NCI-H187 (cell line): ENCODE data around the gene FBXO42.
"Not testable (repeated sequence)": the region's sequence is repeated elsewhere in the genome, so short reads cannot be mapped to it uniquely, and the experiment has no call there.

Source experiments
- DNase-seq, 2 experiments: peaks; one replicate each; lab custom pipeline; 2025; lab: John Stamatoyannopoulos, UW

FBXO42 gene

DNA sequence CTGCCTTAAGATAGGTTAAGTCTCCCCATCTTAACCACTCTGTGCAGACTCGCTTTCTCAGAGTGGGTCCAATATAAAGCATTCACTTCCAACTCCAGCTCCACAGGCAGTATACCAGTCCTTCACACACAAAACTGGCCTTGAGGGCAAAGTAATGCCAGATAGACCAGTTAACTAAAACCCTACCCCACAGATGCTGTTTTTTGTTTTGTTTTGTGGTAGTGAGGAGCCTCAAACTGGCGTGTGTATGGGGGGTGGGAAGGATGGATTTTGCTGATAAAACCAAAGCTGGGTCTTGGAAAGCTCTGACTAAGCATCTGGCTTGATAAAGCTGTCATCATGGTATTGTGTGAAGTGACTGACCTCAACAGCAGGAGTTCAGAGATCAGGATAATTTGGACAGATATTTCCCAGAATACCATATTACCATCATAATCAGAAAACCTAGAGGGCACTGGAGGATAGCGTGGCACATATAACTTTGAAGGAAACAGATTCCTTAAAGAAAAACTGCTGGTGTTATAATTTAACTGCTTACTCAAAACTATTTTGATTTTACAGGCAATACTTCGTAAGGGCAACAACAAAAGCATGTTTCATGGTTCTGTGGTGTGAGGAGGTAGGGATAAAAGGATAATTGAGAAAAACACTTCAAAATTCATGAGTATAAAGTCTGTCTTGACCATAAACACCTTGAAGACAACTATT is 85.7 kb downstream of the FBXO42 start:
- DNase-seq: no peak

DNA sequence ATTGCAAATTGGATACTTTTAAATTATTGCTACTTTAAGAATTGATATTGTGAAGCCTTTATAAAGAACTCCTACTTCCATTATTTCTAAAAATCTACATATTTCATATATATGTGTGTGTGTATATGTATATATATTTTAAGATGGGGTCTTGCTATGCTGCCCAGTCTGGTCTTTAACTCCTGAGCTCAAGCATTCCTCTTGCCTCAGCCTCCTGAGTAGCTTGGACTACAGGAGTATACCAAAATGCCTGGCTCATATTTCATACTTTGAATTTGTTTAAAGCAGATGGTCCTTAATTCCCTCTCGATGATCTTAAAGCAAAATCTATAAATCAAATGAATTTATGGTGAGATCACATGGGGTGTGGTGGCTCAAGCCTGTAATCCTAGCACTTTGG is 90.2 kb downstream of the FBXO42 start:
- no peak for DNase-seq

DNA sequence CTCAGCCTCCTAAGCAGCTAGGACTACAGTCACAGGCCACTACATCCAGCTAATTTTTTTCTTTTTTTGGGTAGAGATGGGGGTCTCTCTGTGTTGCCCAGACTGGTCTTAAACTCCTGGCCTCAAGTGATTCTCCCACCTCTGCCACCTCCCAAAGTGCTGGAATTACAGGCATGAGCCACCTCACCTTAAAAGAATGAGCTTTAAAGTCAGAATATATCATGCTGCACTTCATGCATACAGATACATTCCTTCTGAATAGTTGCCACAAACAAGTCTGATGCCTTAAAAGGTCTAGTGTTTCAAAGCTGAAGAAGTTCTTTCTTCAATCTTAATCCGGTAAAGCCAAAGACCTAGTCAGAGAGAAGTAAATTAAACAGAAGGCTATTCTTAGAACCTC is 91.5 kb downstream of the FBXO42 start:
- DNase-seq: no peak

GRCh38 chr1:16258591-16259135 is 93.6 kb downstream of the FBXO42 start:
- DNase-seq: no peak

GRCh38 chr1:16257968-16258367 is 94.3 kb downstream of the FBXO42 start:
- no peak for DNase-seq

DNA sequence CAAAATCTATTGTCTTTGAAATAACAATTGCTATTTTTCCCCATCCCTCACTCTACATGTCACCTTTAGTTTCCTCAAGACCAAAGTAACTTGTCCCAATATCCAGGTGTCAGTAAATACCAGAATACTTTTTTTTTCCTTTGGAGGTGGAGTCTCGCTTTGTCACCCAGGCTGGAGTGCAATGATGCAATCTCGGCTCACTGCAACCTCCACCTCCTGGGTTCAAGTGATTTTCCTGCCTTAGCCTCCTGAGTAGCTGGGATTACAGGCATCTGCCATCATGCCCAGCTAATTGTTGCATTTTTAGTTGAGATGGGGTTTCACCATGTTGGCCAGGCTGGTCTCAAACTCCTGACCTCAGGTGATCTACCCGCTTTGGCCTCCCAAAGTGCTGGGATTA is 94.7 kb downstream of the FBXO42 start:
- not testable (repeated sequence) for DNase-seq

GRCh38 chr1:16256478-16256877 is 95.8 kb downstream of the FBXO42 start:
- DNase-seq: no peak

DNA sequence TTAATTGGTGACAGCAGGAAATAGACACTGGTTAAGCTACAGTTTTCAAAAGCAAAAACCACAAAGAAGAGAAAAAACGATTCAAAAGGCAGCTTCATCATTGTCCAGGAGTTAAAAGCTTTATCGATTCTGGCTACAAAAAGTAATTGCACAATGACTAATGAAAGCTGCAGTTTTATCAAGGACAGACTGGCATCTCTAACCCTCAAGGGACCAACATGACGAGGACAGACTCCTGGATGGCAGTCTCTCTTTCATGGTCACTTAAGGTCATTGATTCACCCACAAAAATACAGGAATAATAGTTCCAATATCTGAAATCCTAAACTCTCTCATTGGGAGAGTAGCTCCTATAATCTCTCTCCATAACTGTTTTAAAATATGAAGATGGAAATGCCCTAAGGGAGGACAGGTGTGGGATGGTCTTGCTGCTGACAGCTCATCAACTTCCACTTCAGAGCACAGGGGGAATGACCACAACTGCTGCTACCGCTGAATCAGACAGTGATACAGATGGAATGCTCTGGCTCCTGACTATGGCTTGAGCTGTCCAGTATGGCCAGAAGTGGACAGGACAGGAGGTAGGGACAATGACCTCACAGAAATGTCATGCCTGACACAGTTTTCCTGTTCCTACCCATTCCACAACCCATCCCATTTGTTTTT is 97.9 kb downstream of the FBXO42 start:
- DNase-seq: no peak

GRCh38 chr1:16253332-16253922 is 98.9 kb downstream of the FBXO42 start:
- no peak for DNase-seq

DNA sequence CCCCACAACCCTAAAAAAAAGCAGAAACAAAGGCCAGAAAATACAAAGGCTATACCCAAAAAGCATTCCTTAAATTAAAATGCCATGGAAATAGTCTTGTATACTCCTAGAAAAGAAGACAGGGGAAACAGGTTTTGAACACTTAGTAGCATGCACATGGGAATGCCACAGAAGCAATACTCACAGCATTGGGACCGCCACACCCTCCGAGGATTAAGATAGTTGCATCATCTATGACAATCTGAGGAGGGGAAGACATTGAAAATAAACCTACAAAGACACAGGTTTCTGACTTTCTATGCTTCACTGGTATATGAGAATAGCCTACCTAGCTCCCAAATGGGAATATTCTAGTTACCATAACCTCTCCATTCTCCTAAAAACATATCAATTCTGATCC is 99.4 kb downstream of the FBXO42 start:
- no peak for DNase-seq

DNA sequence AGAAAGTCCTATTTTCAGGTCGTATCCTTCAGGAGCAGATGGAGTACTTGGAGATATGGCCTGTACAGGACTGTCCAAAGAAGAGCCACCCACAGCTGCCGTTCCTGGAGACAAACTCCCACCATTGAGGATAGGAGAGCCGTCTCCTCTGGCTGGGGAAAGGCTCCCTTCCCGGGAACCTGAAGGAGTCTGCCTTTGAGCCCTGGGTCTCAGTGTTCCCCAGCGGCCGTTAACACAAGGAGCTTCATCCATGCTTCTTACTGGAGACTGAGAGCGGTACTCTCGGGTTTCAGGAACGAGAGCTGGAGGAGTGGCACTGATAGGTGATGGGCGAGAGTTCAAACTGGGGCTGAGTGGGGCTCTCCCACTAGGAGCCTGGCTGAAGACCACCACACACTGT is 100.9 kb downstream of the FBXO42 start:
- DNase-seq: no peak

DNA sequence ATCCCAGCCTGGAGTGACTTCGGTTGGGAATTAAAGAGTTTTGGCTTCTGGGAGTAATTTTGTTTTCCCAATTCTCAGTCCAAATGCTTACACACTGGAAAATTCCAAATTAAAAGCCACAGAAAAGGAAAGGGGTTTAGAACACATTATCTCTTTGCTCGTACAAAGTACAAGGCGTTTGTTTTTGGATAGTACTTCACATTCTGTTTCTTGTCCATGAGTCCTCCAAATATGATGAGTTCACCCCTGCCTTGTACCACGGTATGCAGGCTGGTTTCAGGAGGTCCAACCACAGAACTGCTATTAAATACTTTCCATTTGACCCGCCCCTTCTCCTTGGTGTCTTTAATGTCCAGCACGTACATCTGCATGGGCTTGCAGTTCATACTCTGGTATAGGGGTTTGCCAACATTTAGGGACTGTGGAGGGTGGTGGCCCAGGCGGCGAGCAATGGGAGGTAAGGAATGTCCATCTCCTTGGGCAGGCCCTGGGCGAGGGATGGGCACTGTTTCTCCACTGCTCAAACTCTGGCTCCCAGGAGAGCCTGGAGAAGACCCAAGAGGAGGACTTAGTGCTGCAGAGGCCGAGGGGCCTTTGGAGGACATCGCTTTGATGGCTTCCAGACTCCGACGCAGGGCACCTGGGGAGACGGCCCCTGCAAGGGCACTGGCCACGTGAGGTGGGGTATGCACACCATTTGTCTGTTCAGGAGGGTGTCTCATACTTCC is 101.6 kb downstream of the FBXO42 start:
- DNase-seq: no peak

DNA sequence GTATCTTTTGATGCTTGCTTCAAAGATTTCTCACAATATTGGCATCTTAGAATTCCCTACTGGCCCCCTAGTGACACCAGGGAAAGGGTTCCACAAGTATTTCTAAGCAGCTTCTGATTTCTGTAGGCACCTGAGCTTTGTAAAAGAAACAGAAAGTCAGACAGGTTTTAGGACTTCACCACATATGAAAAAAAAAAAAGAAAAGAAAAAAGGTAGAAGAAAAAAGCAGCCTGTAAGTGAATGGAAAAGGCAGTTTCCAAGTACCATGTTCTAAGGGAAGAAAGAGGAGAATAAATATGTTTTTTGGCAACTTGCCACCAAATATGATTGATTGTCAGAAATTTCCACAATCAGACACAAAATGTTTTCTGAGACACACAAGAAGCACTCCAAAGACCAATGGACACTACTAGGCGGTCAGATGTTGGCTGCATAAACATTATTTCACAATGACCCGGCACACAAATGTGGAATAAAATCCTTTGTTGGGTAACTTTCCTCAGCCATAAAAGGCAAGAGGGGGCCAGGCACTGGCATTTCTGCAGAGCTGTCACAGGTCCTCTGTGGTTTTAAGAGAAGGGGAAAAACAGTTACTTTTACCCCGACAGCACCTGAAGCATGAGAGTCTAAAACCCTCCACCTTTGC is 102.6 kb downstream of the FBXO42 start:
- DNase-seq: no peak

- DNase-seq: peak; percentile 79 to 82
Observed at GRCh38 chr1:16248603-16249516, 103.4 kb downstream of the FBXO42 start.

DNA sequence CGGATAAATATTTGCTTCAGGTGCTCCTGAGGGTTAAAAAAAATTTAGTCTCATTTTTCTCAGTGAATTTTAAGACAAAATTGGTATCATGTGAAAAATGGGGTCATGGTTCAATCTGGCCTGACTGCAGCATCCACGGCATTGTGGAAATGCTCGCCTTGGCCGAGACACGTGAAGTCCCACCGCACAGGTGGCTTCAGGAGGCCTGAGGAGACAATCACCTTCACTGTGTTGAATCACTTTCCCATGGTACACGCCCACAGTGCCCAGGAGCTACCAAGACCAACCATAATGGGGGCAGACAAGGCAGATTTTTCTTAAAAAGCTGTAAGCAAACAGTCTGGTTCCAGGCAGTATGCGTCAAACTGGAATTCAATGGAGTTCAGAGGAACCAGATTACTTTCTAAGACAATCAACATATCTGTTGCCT is 104.3 kb downstream of the FBXO42 start:
- DNase-seq: no peak

DNA sequence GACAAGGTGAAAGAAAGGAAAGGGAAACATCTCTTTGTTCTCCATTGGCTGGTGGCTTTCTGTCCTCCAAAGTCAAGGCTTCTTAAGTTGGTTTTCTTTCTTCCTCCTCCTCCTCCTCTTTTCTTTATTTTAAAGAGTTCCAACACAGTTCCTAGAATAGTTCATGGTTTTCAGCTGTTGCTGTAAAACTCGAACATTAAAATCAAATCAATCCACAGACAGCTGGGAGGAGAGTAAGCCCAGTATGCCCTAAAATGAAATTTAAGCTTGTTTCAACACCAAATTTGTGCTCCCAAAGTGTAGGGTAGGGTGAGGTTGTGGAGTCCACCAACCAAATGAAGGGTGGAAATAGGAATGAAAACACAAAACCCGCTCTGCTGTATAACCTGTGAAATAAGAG is 104.8 kb downstream of the FBXO42 start:
- no peak for DNase-seq

GRCh38 chr1:16246961-16247360 is 105.3 kb downstream of the FBXO42 start:
- no peak for DNase-seq

- DNase-seq: not testable (repeated sequence)
Observed at GRCh38 chr1:16246239-16246638, 106.0 kb downstream of the FBXO42 start.

DNA sequence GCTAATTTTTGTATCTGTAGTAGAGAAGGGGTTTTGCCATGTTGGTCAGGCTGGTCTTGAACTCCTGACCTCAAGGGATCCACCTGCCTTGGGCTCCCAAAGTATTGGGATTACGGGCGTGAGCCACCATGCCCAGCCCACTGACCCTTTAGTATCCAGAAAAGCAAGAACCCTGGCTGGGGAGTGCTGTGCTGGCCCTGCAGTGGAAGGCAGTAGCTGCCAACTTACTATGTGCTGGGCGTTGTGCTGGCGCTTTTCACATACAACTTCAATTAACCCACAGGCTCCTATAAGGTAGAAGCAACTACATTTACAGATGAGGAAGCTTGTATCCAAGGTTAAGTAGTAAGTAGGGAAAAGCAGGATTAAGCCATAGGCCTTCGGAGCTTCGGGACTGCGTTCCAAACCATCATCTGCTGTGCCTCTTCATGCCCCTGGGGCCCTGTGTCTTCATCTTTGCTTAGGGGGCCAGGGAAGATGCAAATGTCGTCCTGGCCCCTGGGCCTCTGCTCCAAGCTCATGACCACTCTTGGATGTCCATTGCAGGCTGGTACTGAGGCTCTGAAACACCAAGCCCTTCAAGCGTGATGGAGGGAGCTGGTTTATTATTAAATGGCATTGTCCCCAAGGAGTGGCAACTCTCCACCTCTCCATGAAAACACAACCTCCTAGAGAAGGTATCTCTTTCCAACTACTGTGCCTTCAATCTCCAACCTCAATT is 106.6 kb downstream of the FBXO42 start:
- DNase-seq: no peak

GRCh38 chr1:16244650-16245285 is 107.5 kb downstream of the FBXO42 start:
- no peak for DNase-seq
